Left lung (tissue), 10 donors: ENCODE data around the gene APBA2. TPM values are rescaled to one million over a fixed set of nuclear protein-coding genes. Genes with fewer than 3 reads are reported as not detected.

ENCODE experiments used
- ATAC-seq: fragments of 200-7000 bp; cut with Tn5 transposase; one replicate; pipeline ENCODE4 v1.9.1; 2020; ENCODE audit warnings: moderate library complexity
- DNase-seq, 4 donors: peaks; one replicate each; pipeline ENCODE4 v3.0.0-alpha.2; 2013 to 2020
- H3K27ac ChIP-seq, 2 donors: fragments of 200-600 bp; sonication (generic) in 1 of 2; one replicate each; pipeline versions ENCODE4 v1.5.0 to v1.8.0; 2020 to 2021
- H3K27me3 ChIP-seq, 2 donors: fragments of 200-600 bp; sonication (generic) in 1 of 2; one replicate each; pipeline versions ENCODE4 v1.5.0 to v1.8.0; 2020 to 2021
- H3K36me3 ChIP-seq, 2 donors: fragments of 200-600 bp; sonication (generic) in 1 of 2; one replicate each; pipeline versions ENCODE4 v1.5.0 to v1.8.0; 2020 to 2021
- H3K4me1 ChIP-seq, 2 donors: fragments of 200-600 bp; one replicate each; pipeline ENCODE4 v1.8.0; 2021
- H3K4me3 ChIP-seq, 2 donors: fragments of 200-600 bp; sonication (generic) in 1 of 2; one replicate each; pipeline versions ENCODE4 v1.5.0 to v1.8.0; 2020 to 2021; ENCODE audit warnings: mild to moderate bottlenecking in 1 of 2
- H3K9me3 ChIP-seq, 2 donors: fragments of 200-600 bp; sonication (generic) in 1 of 2; one replicate each; pipeline versions ENCODE4 v1.5.0 to v1.8.0; 2020 to 2021
- intact Hi-C, 2 donors: fragments of 100-400 bp; cut with DNase I; formaldehyde crosslinking; loops; one replicate each; pipeline versions ENCODE4 v1.11.2 to v1.14.2; 2022
- polyA plus RNA-seq, 6 donors: library from polyadenylated mRNA; unstranded; fragments of 120-200 nt; gene quantifications; one replicate each; pipeline ENCODE4 v1.2.1, GENCODE V29; 2013; ENCODE audit not compliant: insufficient read length in 6 of 6
- total RNA-seq, 2 donors: library from RNA; stranded (reverse); fragmentation: NEBNext Ultra II Directional; extraction: Animal tissue kit (Norgen Biotek cat#: 25700); gene quantifications; one replicate each; pipeline ENCODE4 v1.2.1, GENCODE V29; 2021
- TF ChIP-seq, protein P1 (sequence below), 2 donors: fragments of 200-600 bp; sonication (generic) in 1 of 2; IDR thresholded peaks; one replicate each; pipeline versions ENCODE4 v1.5.0 to v1.8.0; 2021; ENCODE audit warnings: antibody characterized with exemption in 2 of 2
- donor health status: DM: no; HTN: yes; CAD: no.
- donor health status: DM: no; HTN: no; CAD: no.

APBA2 gene
- total and polyA plus RNA-seq, 8 donors = 3.9 to 18.4 (median 11.1) TPM

DNA sequence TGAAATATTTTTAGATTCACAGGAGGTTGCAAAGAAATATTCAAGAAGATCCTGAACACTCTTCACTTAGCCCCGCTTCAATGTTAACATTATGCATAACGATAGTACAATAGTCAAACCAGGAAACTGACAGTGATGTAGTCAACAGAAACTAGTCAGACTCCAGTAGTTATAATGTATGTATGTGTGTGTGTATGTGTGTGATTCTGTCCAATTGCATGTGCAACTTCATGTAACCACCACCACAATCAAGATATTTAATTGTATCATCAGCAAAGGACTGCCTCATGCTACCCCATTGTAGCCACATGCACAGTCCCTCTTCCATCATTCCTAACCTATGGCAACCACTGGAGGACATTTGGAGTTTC, 77.9 kb downstream of the APBA2 start:
- TF ChIP-seq, protein P1, sequence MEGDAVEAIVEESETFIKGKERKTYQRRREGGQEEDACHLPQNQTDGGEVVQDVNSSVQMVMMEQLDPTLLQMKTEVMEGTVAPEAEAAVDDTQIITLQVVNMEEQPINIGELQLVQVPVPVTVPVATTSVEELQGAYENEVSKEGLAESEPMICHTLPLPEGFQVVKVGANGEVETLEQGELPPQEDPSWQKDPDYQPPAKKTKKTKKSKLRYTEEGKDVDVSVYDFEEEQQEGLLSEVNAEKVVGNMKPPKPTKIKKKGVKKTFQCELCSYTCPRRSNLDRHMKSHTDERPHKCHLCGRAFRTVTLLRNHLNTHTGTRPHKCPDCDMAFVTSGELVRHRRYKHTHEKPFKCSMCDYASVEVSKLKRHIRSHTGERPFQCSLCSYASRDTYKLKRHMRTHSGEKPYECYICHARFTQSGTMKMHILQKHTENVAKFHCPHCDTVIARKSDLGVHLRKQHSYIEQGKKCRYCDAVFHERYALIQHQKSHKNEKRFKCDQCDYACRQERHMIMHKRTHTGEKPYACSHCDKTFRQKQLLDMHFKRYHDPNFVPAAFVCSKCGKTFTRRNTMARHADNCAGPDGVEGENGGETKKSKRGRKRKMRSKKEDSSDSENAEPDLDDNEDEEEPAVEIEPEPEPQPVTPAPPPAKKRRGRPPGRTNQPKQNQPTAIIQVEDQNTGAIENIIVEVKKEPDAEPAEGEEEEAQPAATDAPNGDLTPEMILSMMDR (IDR thresholded peaks at IDR 0.05) = no peak
- no peak for DNase-seq
- H3K27ac ChIP-seq = no peak overlapping the region
- intact Hi-C loops = no loop called here
- ATAC-seq = no peak
- no peaks in the 10 kb centered on the region for H3K27me3 ChIP-seq
- H3K4me1 ChIP-seq = no peaks in the 10 kb centered on the region
- H3K4me3 ChIP-seq = no peak overlapping the region
- no peaks in the 10 kb centered on the region for H3K36me3 ChIP-seq
- H3K9me3 ChIP-seq = no peaks in the 10 kb centered on the region

DNA sequence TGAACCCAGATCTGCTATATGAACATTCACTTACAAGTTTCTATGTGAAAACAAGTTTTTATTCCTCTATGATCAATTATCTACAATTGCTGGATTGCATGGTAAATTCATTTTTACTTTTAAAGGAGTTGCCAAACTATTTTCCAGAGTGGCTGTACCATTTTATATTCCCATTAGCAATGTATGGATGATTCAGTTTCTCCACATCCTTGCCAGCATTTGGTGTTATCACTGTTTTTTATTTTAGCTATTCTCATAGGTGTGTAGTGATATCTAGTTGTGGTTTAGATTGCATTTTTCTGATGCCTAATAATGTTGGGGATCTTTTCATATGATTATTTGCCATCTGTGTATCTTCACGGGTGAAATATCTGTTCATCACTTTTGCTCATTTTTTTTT, 78.3 kb downstream of the APBA2 start:
- no peaks in the 10 kb centered on the region for H3K27me3 ChIP-seq
- DNase-seq = no peak
- H3K36me3 ChIP-seq = no peaks in the 10 kb centered on the region
- H3K4me1 ChIP-seq = no peaks in the 10 kb centered on the region
- TF ChIP-seq, protein P1 (IDR thresholded peaks at IDR 0.05) = no peak
- ATAC-seq = no peak
- no peak overlapping the region for H3K27ac ChIP-seq
- H3K4me3 ChIP-seq = no peak overlapping the region
- H3K9me3 ChIP-seq = no peaks in the 10 kb centered on the region
- intact Hi-C loops = no loop called here

DNA sequence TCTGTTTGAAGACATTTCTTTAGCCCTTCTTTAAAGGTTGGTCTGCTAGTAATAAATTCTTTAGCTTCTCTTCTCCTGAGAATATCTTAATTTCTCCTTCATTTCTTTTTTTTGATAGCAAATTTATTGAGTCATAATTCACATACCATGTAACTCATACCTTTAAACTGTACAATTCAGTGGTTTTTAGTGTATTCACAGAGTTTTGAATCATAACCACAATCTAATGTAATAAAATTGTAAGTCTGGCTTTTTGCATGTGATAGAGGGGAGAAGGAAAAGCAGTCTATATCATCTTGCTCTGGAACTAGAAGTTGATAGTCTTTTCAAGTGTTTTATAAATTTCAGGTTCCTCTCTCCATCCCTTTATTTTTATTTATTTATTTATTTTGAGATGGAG, 81.3 kb downstream of the APBA2 start:
- Histone ChIP-seq H3K36me3 (no peaks in the 10 kb centered on the region), H3K9me3 (no peaks in the 10 kb centered on the region), H3K4me3 (no peak overlapping the region), H3K27me3 (no peaks in the 10 kb centered on the region), H3K4me1 (no peaks in the 10 kb centered on the region), H3K27ac (no peak overlapping the region)
- TF ChIP-seq, protein P1 (IDR thresholded peaks at IDR 0.05) = no peak
- no peak for ATAC-seq
- intact Hi-C loops = no loop called here
- DNase-seq = no peak

DNA sequence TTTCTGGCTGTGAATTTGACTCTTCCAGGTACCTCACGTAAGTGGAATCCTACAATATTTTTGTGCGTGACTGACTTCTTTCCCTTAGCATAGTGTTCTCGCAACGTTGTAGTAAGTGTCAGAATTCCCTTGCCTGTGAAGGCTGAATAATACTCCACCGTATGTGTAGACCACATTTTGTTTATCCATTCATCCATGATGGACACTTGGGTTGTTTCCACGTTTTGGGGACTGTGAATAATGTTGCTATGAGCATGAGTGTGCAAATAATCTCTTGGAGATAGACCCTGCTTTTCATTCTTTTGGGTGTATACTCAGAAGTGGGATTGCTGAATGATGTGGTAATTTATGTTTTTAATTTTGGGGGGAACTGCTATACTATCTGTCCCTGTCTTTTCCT, 82.2 kb downstream of the APBA2 start:
- ATAC-seq (no peak), DNase-seq (no peak)
- Histone ChIP-seq H3K27me3 (no peaks in the 10 kb centered on the region), H3K4me3 (no peak overlapping the region), H3K4me1 (no peaks in the 10 kb centered on the region), H3K27ac (no peak overlapping the region), H3K36me3 (no peaks in the 10 kb centered on the region), H3K9me3 (no peaks in the 10 kb centered on the region)
- intact Hi-C loops = no loop called here
- TF ChIP-seq, protein P1 (IDR thresholded peaks at IDR 0.05) = no peak

DNA sequence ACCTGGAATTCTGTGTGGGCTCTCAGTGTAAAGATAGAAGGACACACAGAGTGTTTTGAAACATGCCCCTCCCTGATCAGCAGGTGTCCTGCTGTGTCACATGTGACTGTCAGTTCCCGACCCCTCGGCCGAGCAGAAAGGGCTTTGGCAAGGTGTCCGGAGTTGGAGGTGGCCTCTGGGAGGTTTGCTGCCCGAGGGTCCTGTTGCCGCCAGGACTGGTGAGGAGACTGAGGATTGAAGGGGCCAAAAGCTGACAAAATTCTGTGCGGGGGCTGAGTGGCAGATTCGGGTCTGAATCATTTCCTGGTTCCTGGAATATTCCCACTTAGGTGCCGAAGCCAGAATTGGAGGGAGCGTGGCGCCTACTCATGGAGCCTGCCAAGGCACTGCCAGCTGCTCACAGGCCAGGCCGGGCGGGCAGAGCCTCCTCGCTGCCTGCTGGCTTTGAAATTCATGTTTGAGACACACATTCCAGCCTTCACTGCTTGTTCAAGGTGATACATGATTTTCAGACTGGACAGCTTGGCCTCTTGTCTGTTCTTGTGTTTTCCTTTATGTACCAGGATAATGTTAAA, 83.8 kb downstream of the APBA2 start:
- TF ChIP-seq, protein P1 (IDR thresholded peaks at IDR 0.05) = no peak
- Histone ChIP-seq H3K9me3 (no peaks in the 10 kb centered on the region), H3K36me3 (no peaks in the 10 kb centered on the region), H3K27me3 (no peaks in the 10 kb centered on the region), H3K27ac (no peak overlapping the region), H3K4me1 (no peaks in the 10 kb centered on the region), H3K4me3 (no peak overlapping the region)
- ATAC-seq = no peak
- peak in 1 of 4 donors; percentile 67 for DNase-seq
- intact Hi-C loops = no loop called here
